ENCODE measurements around the gene ARMC2.
"Not testable (repeated sequence)": the region's sequence is repeated elsewhere in the genome, so short reads cannot be mapped to it uniquely, and the experiment has no call there.

The ARMC2 gene

GRCh38 chr6:108873251-108873650 is 25.0 kb downstream of the ARMC2 start:
- no peak for DNase-seq

GRCh38 chr6:108873971-108874370 is 25.7 kb downstream of the ARMC2 start:
- no peak for DNase-seq

GRCh38 chr6:108874470-108875160 is 26.4 kb downstream of the ARMC2 start:
- DNase-seq, result no peak

GRCh38 chr6:108875161-108875555 is 26.9 kb downstream of the ARMC2 start:
- DNase-seq, result no peak

- no peak for DNase-seq
Measured at GRCh38 chr6:108877046-108877751, 29.0 kb downstream of the ARMC2 start.

GRCh38 chr6:108878942-108879341 is 30.7 kb downstream of the ARMC2 start:
- no peak for DNase-seq

GRCh38 chr6:108883172-108883571 is 35.0 kb downstream of the ARMC2 start:
- no peak for DNase-seq

GRCh38 chr6:108884211-108885059 is 36.2 kb downstream of the ARMC2 start:
- no peak for DNase-seq

- DNase-seq, result no peak
Measured at GRCh38 chr6:108888052-108888451, 39.8 kb downstream of the ARMC2 start.

GRCh38 chr6:108888745-108889144 is 40.5 kb downstream of the ARMC2 start:
- no peak for DNase-seq

- DNase-seq, result not testable (repeated sequence)
Measured at GRCh38 chr6:108890898-108891297, 42.7 kb downstream of the ARMC2 start.

- no peak for DNase-seq
Measured at GRCh38 chr6:108895571-108895970, 47.3 kb downstream of the ARMC2 start.

GRCh38 chr6:108896111-108896661 is 48.0 kb downstream of the ARMC2 start:
- no peak for DNase-seq

GRCh38 chr6:108897371-108897770 is 49.1 kb downstream of the ARMC2 start:
- peak; percentile 8 to 12 for DNase-seq

- no peak for DNase-seq
Measured at GRCh38 chr6:108902382-108902792, 54.2 kb downstream of the ARMC2 start.

GRCh38 chr6:108903796-108904195 is 55.6 kb downstream of the ARMC2 start:
- no peak for DNase-seq

- DNase-seq, result no peak
Measured at GRCh38 chr6:108904741-108905140, 56.5 kb downstream of the ARMC2 start.

GRCh38 chr6:108914235-108915022 is 66.2 kb downstream of the ARMC2 start:
- DNase-seq, result no peak

GRCh38 chr6:108915258-108915657 is 67.0 kb downstream of the ARMC2 start:
- no peak for DNase-seq

- no peak for DNase-seq
Measured at GRCh38 chr6:108916026-108916686, 67.9 kb downstream of the ARMC2 start.

GRCh38 chr6:108920751-108921150 is 72.5 kb downstream of the ARMC2 start:
- DNase-seq, result no peak

Data from NCI-H446 (cell line).